Endothelial cell of umbilical vein (primary cell): ENCODE measurements around the gene ERG. TPM values are rescaled to one million over a fixed set of nuclear protein-coding genes. Genes with fewer than 3 reads are reported as not detected.

Experiments used
- BruUV-seq: library from RNA; stranded (reverse); fragments of 400-500 nt; replicated peaks from 2 replicates; lab custom pipeline; 2021; lab: Mats Ljungman, UMichigan
- CTCF ChIA-PET: fragments of 300-600, 350-600 bp; sonication (Branson Sonifier 250); formaldehyde crosslinking; loops from one replicate; lab custom pipeline; 2021; ENCODE audit warnings: antibody characterized with exemption, inconsistent platforms; lab: Charles Lee
- POLR2A ChIA-PET: fragments of 300-600, 350-600 bp; sonication (Branson Sonifier 250); formaldehyde crosslinking; loops from one replicate; lab custom pipeline; 2021; ENCODE audit warnings: antibody characterized with exemption, inconsistent platforms; lab: Charles Lee
- DNase-seq: peaks from one replicate; pipeline ENCODE4 v3.0.0-alpha.2; 2011; ENCODE audit warnings: low read depth, low spot score
- FAIRE-seq: peaks from 2 replicates; lab custom pipeline; 2011; peaks lifted over from hg19 to GRCh38; lab: Jason Lieb, UNC
- H2AFZ ChIP-seq: 2 replicates; pipeline ENCODE4 v1.6.0; 2012; ENCODE audit warnings: low read depth, low read length, control low read depth, inconsistent platforms
- H3K27ac ChIP-seq: 2 replicates; pipeline ENCODE4 v1.5.1; 2011; ENCODE audit warnings: low read depth, mild to moderate bottlenecking, control low read depth, low read length, moderate library complexity; ENCODE audit not compliant: insufficient read depth
- H3K27me3 ChIP-seq, 2 experiments: 2 replicates each; pipeline versions ENCODE4 v1.6.0 to v1.6.1; 2011; ENCODE audit warnings: low read length in 2 of 2, mixed read lengths in 1 of 2; ENCODE audit not compliant: control insufficient read depth in 2 of 2, insufficient read depth in 2 of 2
- H3K36me3 ChIP-seq, 2 experiments: 2 replicates in 1 of 2; 3 replicates in 1 of 2; pipeline ENCODE4 v1.5.1; 2011; ENCODE audit warnings: low read length in 2 of 2, mild to moderate bottlenecking in 1 of 2, moderate library complexity in 1 of 2; ENCODE audit not compliant: control insufficient read depth in 2 of 2, insufficient read depth in 2 of 2; ENCODE audit errors: extremely low read depth in 1 of 2
- H3K4me1 ChIP-seq: 3 replicates; pipeline ENCODE4 v1.5.1; 2011; ENCODE audit warnings: mild to moderate bottlenecking, low read length; ENCODE audit not compliant: control insufficient read depth, insufficient read depth; ENCODE audit errors: extremely low read depth
- H3K4me2 ChIP-seq: 2 replicates; pipeline ENCODE4 v1.6.1; 2011; ENCODE audit warnings: low read length, control low read depth, mixed read lengths; ENCODE audit not compliant: insufficient read depth
- H3K4me3 ChIP-seq, 3 experiments: fragments of 200-600 bp in 1 of 3; sonication (generic), shearing (Covaris generic) in 1 of 3; replicated peaks in 1 of 3; 2 replicates each; pipeline ENCODE4 v1.5.1; 2011 to 2016; ENCODE audit warnings: control low read depth in 3 of 3, low read length in 3 of 3, mild to moderate bottlenecking in 2 of 3, inconsistent platforms in 1 of 3, low read depth in 1 of 3, moderate library complexity in 1 of 3; ENCODE audit not compliant: insufficient read depth in 1 of 3
- H3K79me2 ChIP-seq: 2 replicates; pipeline ENCODE4 v1.6.0; 2012; ENCODE audit warnings: low read length, inconsistent platforms; ENCODE audit not compliant: control insufficient read depth, insufficient read depth
- H3K9ac ChIP-seq: replicated peaks from 2 replicates; pipeline ENCODE3; 2011; ENCODE audit warnings: low read length, control low read depth; ENCODE audit not compliant: insufficient read depth; ENCODE audit errors: extremely low read depth
- H3K9me1 ChIP-seq: replicated peaks from 3 replicates; pipeline ENCODE4 v1.6.0; 2011; ENCODE audit warnings: mild to moderate bottlenecking, low read length; ENCODE audit not compliant: control insufficient read depth, insufficient read depth; ENCODE audit errors: extremely low read depth
- H3K9me3 ChIP-seq: replicated peaks from 2 replicates; pipeline ENCODE4 v1.5.1; 2012; ENCODE audit warnings: low read length, inconsistent platforms; ENCODE audit not compliant: control insufficient read depth, insufficient read depth
- H4K20me1 ChIP-seq: replicated peaks from 2 replicates; pipeline ENCODE3; 2011; ENCODE audit warnings: mild to moderate bottlenecking, low read length; ENCODE audit not compliant: control insufficient read depth, insufficient read depth; ENCODE audit errors: extremely low read depth
- MAX ChIP-seq: IDR thresholded peaks from 2 replicates; pipeline ENCODE4 v1.6.1; 2011; ENCODE audit not compliant: insufficient read depth, insufficient read length
- MYC ChIP-seq: IDR thresholded peaks from one replicate; pipeline ENCODE4 v1.6.1; 2011; ENCODE audit warnings: mild to moderate bottlenecking, low read depth, low read length
- POLR2AphosphoS5 ChIP-seq: IDR thresholded peaks from 2 replicates; pipeline ENCODE4 v1.6.1; 2012; ENCODE audit warnings: low read depth, mild to moderate bottlenecking, control low read depth, low read length, moderate library complexity; ENCODE audit not compliant: insufficient read depth
- dilution Hi-C: fragments of 300-500 bp; cut with MboI; formaldehyde crosslinking; loops from one replicate; pipeline ENCODE4 v1.15.0; 2019; ENCODE audit warnings: low sequenced_read_pairs; ENCODE audit not compliant: extremely low pct_ligation_motif_present
- intact Hi-C: fragments of 100-400 bp; cut with micrococcal nuclease; formaldehyde crosslinking; loops from one replicate; pipeline ENCODE4 v1.10.0; 2022
- polyA plus RNA-seq, 4 experiments: library from polyadenylated mRNA; depleted of rRNA in 3 of 4; stranded (reverse) in 3 of 4; unstranded in 1 of 4; fragments of >200 nt; gene quantifications; 2 replicates each; pipeline versions ENCODE4 v1.2.1 to v1.2.3, GENCODE V29; 2011 to 2012; ENCODE audit warnings: missing spikeins in 1 of 4
- total RNA-seq: library from RNA; stranded (reverse); gene quantifications from 2 replicates; pipeline ENCODE4 v1.2.3, GENCODE V29; 2021
- TF ChIP-seq, protein P1 (sequence below), 2 donors: IDR thresholded peaks; 1 replicate in 1 of 2; 2 replicates in 1 of 2; pipeline ENCODE4 v1.5.1; 2011; ENCODE audit warnings: low read length in 2 of 2, mild to moderate bottlenecking in 2 of 2, moderate library complexity in 2 of 2, control low read depth in 1 of 2, inconsistent platforms in 1 of 2, low read depth in 1 of 2; ENCODE audit not compliant: insufficient read depth in 1 of 2; ENCODE audit errors: extremely low read depth in 1 of 2

ERG gene
- total and polyA plus RNA-seq, 2 donors (not counting 3 experiments of a cell fraction or from before 2014, with no cell fraction given), result 173 to 210 TPM

- H3K4me3 ChIP-seq, result no peak overlapping the region
- POLR2A ChIA-PET, result no interaction called here
These were observed 13.5 kb upstream of the ERG start for GRCh38 chr21:38511662-38512243.

More at GRCh38 chr21:38511662-38512243, 13.5 kb upstream of the ERG start:
- Histone ChIP-seq H3K9me1 (no peaks in the 10 kb centered on the region), H3K4me2 (no peak overlapping the region), H2AFZ (no peak overlapping the region), H3K9ac (no peak overlapping the region), H3K9me3 (no peaks in the 10 kb centered on the region), H3K36me3 (peaks cover 0 to 2% of the 10 kb centered on the region in 2 experiments), H3K79me2 (peaks cover 6% of the 10 kb centered on the region), H3K27me3 (no peaks in the 10 kb centered on the region), H4K20me1 (no peaks in the 10 kb centered on the region), H3K27ac (no peak overlapping the region), H3K4me1 (peaks cover 7% of the 10 kb centered on the region)
- dilution Hi-C loops (no loop called here), intact Hi-C loops (no loop called here)
- CTCF ChIA-PET, result no interaction called here
- no peak for DNase-seq
- no peak for TF ChIP-seq POLR2AphosphoS5
- no peak for TF ChIP-seq MAX
- TF ChIP-seq, protein P1, sequence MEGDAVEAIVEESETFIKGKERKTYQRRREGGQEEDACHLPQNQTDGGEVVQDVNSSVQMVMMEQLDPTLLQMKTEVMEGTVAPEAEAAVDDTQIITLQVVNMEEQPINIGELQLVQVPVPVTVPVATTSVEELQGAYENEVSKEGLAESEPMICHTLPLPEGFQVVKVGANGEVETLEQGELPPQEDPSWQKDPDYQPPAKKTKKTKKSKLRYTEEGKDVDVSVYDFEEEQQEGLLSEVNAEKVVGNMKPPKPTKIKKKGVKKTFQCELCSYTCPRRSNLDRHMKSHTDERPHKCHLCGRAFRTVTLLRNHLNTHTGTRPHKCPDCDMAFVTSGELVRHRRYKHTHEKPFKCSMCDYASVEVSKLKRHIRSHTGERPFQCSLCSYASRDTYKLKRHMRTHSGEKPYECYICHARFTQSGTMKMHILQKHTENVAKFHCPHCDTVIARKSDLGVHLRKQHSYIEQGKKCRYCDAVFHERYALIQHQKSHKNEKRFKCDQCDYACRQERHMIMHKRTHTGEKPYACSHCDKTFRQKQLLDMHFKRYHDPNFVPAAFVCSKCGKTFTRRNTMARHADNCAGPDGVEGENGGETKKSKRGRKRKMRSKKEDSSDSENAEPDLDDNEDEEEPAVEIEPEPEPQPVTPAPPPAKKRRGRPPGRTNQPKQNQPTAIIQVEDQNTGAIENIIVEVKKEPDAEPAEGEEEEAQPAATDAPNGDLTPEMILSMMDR (IDR thresholded peaks at IDR 0.05; ENCODE audit: extremely low read depth in 1 of 2, insufficient read depth in 1 of 2, low read depth in 1 of 2, low read length in 2 of 2), result no peak
- TF ChIP-seq MYC, result no peak
- FAIRE-seq, result no peak
- BruUV-seq, result no TSS peak
